ENCODE results near the gene ZNF76. TPM values are rescaled to one million over a fixed set of nuclear protein-coding genes. Genes with fewer than 3 reads are reported as not detected.

The ZNF76 gene
- total RNA-seq, 1 experiment from 2014 or later: 39.9 TPM

GRCh38 chr6:35216412-35216732 is 43.2 kb upstream of the ZNF76 start:
- Histone ChIP-seq H3K9me3 (ENCODE audit: insufficient read depth, low read depth) (no peaks in the 10 kb centered on the region), H3K36me3 (ENCODE audit: low read depth) (no peaks in the 10 kb centered on the region), H2AFZ (no peak overlapping the region), H3K27ac (no peak overlapping the region), H3K9me2 (ENCODE audit: insufficient read depth) (no peaks in the 10 kb centered on the region), H3K4me1 (replicated peaks; ENCODE audit: insufficient read depth) (no peaks in the 10 kb centered on the region), H3F3A (ENCODE audit: insufficient read depth, low read depth) (no peaks in the 10 kb centered on the region; the same call in 1 of the 2 replicates), H3K4me2 (no peak overlapping the region), H3K79me2 (ENCODE audit: low read depth) (no peaks in the 10 kb centered on the region), H3K4me3 (no peak overlapping the region), H4K20me1 (ENCODE audit: insufficient read depth) (no peaks in the 10 kb centered on the region), H3K27me3 (ENCODE audit: insufficient read depth, low read depth) (peaks cover 22% of the 10 kb centered on the region)
- no peak for DNase-seq
- TF ChIP-seq EZH2 (IDR thresholded peaks at IDR 0.05; ENCODE audit: low read depth) (no peak), CTCF (conservative IDR thresholded peaks at IDR 0.05) (no peak)
- intact Hi-C loops (cut with micrococcal nuclease; ENCODE audit: unreplicated experiment): no loop called here
- ChIA-PET CTCF (no interaction called here), POLR2A (ENCODE audit: unreplicated experiment) (no interaction called here)
- BruUV-seq (replicated peaks): no TSS peak

- no peak overlapping the region for H3K4me2 ChIP-seq
- no peak overlapping the region for H3K27ac ChIP-seq
- H2AFZ ChIP-seq: no peak overlapping the region
- TF ChIP-seq EZH2 (IDR thresholded peaks at IDR 0.05; ENCODE audit: low read depth) (no peak), CTCF (conservative IDR thresholded peaks at IDR 0.05) (no peak)
- no peaks in the 10 kb centered on the region for H3K9me2 ChIP-seq (ENCODE audit: insufficient read depth)
- intact Hi-C loops (cut with micrococcal nuclease; ENCODE audit: unreplicated experiment): no loop called here
- no peak overlapping the region for H3K4me3 ChIP-seq
- no peaks in the 10 kb centered on the region for H3K4me1 ChIP-seq (replicated peaks; ENCODE audit: insufficient read depth)
- H3K36me3 ChIP-seq (ENCODE audit: low read depth): no peaks in the 10 kb centered on the region
- no peaks in the 10 kb centered on the region for H3K79me2 ChIP-seq (ENCODE audit: low read depth)
- H4K20me1 ChIP-seq (ENCODE audit: insufficient read depth): no peaks in the 10 kb centered on the region
- H3K27me3 ChIP-seq (ENCODE audit: insufficient read depth, low read depth): peaks cover 22% of the 10 kb centered on the region
- BruUV-seq (replicated peaks): no TSS peak
- no peaks in the 10 kb centered on the region; the same call in 1 of the 2 replicates for H3F3A ChIP-seq (ENCODE audit: insufficient read depth, low read depth)
- ChIA-PET POLR2A (ENCODE audit: unreplicated experiment) (no interaction called here), CTCF (interaction anchor here (0.7 kb wide), 1 partner anchor 36 kb away, joined by 3 read pairs; no protein-coding TSS in a partner anchor)
- DNase-seq: no peak
- no peaks in the 10 kb centered on the region for H3K9me3 ChIP-seq (ENCODE audit: insufficient read depth, low read depth)
These were observed 42.4 kb upstream of the ZNF76 start for GRCh38 chr6:35216851-35217811.

GRCh38 chr6:35218021-35218420 is 41.5 kb upstream of the ZNF76 start:
- no peaks in the 10 kb centered on the region for H4K20me1 ChIP-seq (ENCODE audit: insufficient read depth)
- intact Hi-C loops (cut with micrococcal nuclease; ENCODE audit: unreplicated experiment): no loop called here
- H2AFZ ChIP-seq: no peak overlapping the region
- no peaks in the 10 kb centered on the region for H3K36me3 ChIP-seq (ENCODE audit: low read depth)
- no peaks in the 10 kb centered on the region; the same call in 1 of the 2 replicates for H3F3A ChIP-seq (ENCODE audit: insufficient read depth, low read depth)
- H3K79me2 ChIP-seq (ENCODE audit: low read depth): no peaks in the 10 kb centered on the region
- H3K4me1 ChIP-seq (replicated peaks; ENCODE audit: insufficient read depth): no peaks in the 10 kb centered on the region
- no peaks in the 10 kb centered on the region for H3K9me2 ChIP-seq (ENCODE audit: insufficient read depth)
- ChIA-PET POLR2A (ENCODE audit: unreplicated experiment) (no interaction called here), CTCF (interaction anchor here (0.7 kb wide), 1 partner anchor 13 kb away, joined by 4 read pairs; no protein-coding TSS in a partner anchor)
- no peak overlapping the region for H3K4me3 ChIP-seq
- TF ChIP-seq CTCF (conservative IDR thresholded peaks at IDR 0.05) (no peak), EZH2 (IDR thresholded peaks at IDR 0.05; ENCODE audit: low read depth) (no peak)
- H3K4me2 ChIP-seq: no peak overlapping the region
- no TSS peak for BruUV-seq (replicated peaks)
- H3K9me3 ChIP-seq (ENCODE audit: insufficient read depth, low read depth): no peaks in the 10 kb centered on the region
- H3K27me3 ChIP-seq (ENCODE audit: insufficient read depth, low read depth): peaks cover 17% of the 10 kb centered on the region
- no peak for DNase-seq
- no peak overlapping the region for H3K27ac ChIP-seq
